GM12801 (cell line): ENCODE results near the gene MOV10.

Source experiments
- CTCF ChIP-seq: IDR thresholded peaks from one replicate; pipeline ENCODE4 v1.5.1; 2011; ENCODE audit warnings: control low read depth; ENCODE audit not compliant: insufficient read length; ENCODE audit errors: extremely low read depth

MOV10 gene

GRCh38 chr1:112687361-112687760 lies 12.9 kb downstream of the MOV10 start:
- TF ChIP-seq CTCF: no peak

GRCh38 chr1:112687785-112688496 lies 13.5 kb downstream of the MOV10 start:
- no peak for TF ChIP-seq CTCF

GRCh38 chr1:112688781-112689193 lies 14.3 kb downstream of the MOV10 start:
- no peak for TF ChIP-seq CTCF

- TF ChIP-seq CTCF: no peak
These were observed 14.9 kb downstream of the MOV10 start for GRCh38 chr1:112689196-112689841.

GRCh38 chr1:112689842-112690237 lies 15.4 kb downstream of the MOV10 start:
- TF ChIP-seq CTCF: no peak

- no peak for TF ChIP-seq CTCF
These were observed 18.2 kb downstream of the MOV10 start for GRCh38 chr1:112692681-112693080.

- no peak for TF ChIP-seq CTCF
These were observed 19.4 kb downstream of the MOV10 start for GRCh38 chr1:112693821-112694220.
